ENCODE results near the gene ERGIC2. TPM values are rescaled to one million over a fixed set of nuclear protein-coding genes. Genes with fewer than 3 reads are reported as not detected.

ERGIC2 gene, protein sequence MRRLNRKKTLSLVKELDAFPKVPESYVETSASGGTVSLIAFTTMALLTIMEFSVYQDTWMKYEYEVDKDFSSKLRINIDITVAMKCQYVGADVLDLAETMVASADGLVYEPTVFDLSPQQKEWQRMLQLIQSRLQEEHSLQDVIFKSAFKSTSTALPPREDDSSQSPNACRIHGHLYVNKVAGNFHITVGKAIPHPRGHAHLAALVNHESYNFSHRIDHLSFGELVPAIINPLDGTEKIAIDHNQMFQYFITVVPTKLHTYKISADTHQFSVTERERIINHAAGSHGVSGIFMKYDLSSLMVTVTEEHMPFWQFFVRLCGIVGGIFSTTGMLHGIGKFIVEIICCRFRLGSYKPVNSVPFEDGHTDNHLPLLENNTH
- 47.8 and 47.9 TPM in 2 replicates for total RNA-seq

DNA sequence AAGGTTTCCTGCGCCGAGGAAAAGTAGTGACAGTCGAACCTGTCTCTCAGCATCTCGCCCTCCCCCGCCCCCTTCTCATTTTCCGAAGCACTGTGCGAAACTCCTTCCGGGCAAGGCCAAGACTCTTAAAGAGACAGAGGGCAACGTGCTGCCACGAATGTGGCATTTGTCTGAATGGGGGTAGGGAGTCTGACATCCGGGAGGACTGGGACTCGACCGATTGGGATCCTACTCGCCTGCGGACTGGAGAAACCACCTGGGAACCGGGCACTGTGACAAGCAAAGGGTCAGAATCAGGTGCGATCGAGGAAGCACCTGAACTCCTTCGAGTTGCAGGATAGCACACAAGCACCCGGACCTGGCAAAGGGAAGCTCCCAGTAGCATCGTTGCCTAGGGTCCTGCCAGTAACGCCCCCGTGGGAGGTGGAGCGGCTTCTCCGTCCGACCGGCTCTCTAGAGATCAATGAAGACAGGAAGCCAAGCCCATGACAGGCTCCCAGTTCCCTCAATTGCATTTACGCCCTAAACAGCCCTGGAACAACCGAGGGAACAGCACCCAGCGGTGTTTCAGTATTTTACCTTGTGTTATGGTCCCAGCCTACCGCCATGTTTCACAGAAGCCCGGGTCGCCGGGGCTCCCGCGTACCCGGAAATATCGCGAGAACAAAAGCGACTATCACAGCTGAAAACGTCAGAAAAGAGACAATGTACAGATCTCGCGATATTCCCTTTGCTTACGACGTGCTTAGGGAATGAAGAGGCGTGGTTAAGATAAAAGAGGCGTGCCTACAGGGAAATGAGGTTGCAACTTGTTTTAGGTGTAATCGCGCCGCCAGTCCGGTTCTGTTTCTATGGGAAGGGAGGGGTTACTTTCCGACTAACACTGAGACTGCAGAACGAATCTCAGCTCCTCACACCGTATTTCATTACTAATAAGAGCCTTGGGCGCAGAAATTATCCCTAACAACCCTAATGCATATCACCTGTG, at the start of gene ERGIC2:
TSS of gene ERGIC2 (minus strand) at position 637 of the 988 bp plus-strand sequence. CDS start 9,539 bp downstream, outside the sequence.

Other genes starting within 250 kb of the ERGIC2 start
- 34.2 and 40.8 TPM in 2 replicates for gene FAR2, start 231.9 kb downstream of the ERGIC2 start, total RNA-seq
- 0.85 TPM in 1 of 2 replicates, not detected in the other for gene OVCH1, start 116.5 kb upstream of the ERGIC2 start, total RNA-seq